DOHH2 (cell line): ENCODE measurements around the gene TUBA4A.

Experiments used
- EZH2phosphoT487 ChIP-seq: fragments of 200-600 bp; sonication (generic); IDR thresholded peaks from 2 replicates; pipeline ENCODE4 v1.6.1; 2017; ENCODE audit warnings: borderline replicate concordance, mild to moderate bottlenecking, antibody characterized with exemption, low read length, moderate library complexity, mixed read lengths
- TF ChIP-seq, protein P1 (sequence below): fragments of 200-600 bp; sonication (generic); IDR thresholded peaks from one replicate; pipeline ENCODE4 v1.5.1; 2014; ENCODE audit warnings: antibody characterized with exemption, mild to moderate bottlenecking, low read depth, low read length; ENCODE audit not compliant: poor library complexity, severe bottlenecking

DNA sequence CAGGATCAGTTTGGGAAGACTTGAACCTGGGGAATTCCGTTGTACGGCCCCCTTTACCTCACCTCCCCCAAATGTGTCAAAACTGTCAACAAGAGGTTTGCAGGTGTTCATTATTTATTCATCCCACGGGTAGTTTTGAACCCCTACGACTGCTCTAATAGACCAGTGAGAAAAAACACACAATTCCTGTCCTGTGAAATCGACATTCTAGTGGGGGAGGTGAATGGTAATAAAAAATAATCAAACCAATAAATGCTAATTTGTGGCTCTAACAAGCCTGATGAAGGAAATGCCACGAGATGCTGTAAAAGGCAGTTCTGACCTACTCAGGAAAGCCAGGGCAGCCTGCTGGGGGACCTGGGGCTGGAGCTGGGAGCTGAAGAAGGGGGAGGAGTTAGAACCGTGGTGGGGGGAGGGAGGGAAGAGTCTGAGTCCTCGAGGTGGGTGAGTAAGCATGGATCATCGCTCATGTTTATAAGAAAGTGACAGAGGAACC lies 25.0 kb upstream of the TUBA4A start:
- TF ChIP-seq, protein P1, sequence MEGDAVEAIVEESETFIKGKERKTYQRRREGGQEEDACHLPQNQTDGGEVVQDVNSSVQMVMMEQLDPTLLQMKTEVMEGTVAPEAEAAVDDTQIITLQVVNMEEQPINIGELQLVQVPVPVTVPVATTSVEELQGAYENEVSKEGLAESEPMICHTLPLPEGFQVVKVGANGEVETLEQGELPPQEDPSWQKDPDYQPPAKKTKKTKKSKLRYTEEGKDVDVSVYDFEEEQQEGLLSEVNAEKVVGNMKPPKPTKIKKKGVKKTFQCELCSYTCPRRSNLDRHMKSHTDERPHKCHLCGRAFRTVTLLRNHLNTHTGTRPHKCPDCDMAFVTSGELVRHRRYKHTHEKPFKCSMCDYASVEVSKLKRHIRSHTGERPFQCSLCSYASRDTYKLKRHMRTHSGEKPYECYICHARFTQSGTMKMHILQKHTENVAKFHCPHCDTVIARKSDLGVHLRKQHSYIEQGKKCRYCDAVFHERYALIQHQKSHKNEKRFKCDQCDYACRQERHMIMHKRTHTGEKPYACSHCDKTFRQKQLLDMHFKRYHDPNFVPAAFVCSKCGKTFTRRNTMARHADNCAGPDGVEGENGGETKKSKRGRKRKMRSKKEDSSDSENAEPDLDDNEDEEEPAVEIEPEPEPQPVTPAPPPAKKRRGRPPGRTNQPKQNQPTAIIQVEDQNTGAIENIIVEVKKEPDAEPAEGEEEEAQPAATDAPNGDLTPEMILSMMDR, result no peak
- TF ChIP-seq EZH2phosphoT487, result no peak
